ENCODE results near the gene RARRES2.

GRCh38 chr7:150381096-150381495, 39.7 kb upstream of the RARRES2 start:
- TF ChIP-seq CTCF (IDR thresholded peaks at IDR 0.05) (no peak), POLR2A (IDR thresholded peaks at IDR 0.05) (no peak)

Measured in vagina (tissue), 2 donors.